ENCODE measurements around the gene CCNQ. TPM values are rescaled to one million over a fixed set of nuclear protein-coding genes. Genes with fewer than 3 reads are reported as not detected.

The CCNQ gene
- total RNA-seq, 2 donors from 2014 or later = 33.8 to 55.9 TPM

DNA sequence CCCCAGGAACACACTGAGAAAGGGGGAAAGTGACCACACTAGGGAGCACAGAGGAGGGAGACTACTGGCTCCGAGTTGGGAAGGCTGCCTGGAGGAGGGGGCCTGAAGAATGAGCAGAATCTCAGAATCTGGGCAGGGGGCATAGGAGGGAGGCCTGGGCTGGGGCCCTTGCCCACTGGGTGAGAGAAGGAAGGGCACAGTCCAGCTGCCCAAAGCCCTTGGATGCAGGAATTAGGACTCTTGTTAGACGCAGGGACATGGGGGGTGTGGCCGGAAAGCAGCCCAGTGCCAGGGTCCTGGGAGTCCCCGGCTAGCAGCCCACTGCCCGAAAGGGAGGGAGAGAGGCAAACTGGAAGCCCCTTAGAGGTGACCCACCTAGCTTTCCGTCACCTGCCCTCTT is 46.2 kb upstream of the CCNQ start:
- DNase-seq (ENCODE audit: low spot score) = no peak
- Histone ChIP-seq H3K4me1 (replicated peaks) (no peaks in the 10 kb centered on the region), H3K4me3 (no peak overlapping the region), H3K9me3 (no peaks in the 10 kb centered on the region), H3K27ac (no peak overlapping the region), H3K36me3 (no peaks in the 10 kb centered on the region), H3K27me3 (replicated peaks; ENCODE audit: insufficient read depth) (no peaks in the 10 kb centered on the region)
- intact Hi-C loops (cut with DNase I) = no loop called here
- 77% methylated on average over 6 of the region's 6 CpGs for WGBS
- TF ChIP-seq POLR2A (IDR thresholded peaks at IDR 0.05) (no peak), POLR2AphosphoS5 (IDR thresholded peaks at IDR 0.05) (no peak)
- TF ChIP-seq, protein P1, sequence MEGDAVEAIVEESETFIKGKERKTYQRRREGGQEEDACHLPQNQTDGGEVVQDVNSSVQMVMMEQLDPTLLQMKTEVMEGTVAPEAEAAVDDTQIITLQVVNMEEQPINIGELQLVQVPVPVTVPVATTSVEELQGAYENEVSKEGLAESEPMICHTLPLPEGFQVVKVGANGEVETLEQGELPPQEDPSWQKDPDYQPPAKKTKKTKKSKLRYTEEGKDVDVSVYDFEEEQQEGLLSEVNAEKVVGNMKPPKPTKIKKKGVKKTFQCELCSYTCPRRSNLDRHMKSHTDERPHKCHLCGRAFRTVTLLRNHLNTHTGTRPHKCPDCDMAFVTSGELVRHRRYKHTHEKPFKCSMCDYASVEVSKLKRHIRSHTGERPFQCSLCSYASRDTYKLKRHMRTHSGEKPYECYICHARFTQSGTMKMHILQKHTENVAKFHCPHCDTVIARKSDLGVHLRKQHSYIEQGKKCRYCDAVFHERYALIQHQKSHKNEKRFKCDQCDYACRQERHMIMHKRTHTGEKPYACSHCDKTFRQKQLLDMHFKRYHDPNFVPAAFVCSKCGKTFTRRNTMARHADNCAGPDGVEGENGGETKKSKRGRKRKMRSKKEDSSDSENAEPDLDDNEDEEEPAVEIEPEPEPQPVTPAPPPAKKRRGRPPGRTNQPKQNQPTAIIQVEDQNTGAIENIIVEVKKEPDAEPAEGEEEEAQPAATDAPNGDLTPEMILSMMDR (IDR thresholded peaks at IDR 0.05) = no peak

DNA sequence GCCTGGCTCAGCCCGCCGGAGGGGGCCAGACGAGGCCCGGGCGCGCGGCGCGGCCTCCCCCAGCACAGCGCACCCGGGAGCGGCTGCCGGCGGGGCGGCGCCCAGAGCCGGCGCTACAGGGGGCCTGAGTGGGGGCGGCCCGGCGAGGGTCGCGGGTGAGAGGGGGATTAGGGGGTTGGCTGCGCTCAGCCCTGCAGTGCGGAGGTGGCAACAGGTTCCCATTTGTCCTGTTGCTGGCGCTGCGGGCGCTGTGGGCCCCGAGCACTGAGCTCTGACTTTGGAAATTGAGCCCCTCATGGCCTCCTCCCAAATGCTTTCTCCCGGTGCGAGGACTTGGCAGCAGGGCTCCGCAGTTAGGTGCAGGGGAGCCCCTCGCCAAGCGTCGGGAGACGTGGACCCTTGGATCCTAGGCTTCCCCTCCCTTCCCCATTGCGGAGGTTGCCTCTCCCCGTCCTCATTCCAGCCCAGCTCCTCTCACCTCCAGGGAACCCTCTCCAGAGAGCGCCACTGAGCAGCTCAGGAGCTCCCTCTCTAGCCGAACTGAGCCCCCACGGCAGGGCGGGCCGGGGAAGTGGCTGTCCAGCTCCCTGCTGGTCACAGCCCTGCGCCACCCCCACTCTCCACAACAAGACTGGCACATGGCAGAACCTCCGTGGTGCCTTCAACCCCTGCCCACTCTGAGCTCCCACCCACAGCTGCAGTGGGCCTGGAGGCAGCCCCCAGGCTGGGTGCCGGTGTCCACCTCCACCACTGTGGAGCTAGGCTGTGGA is 45.6 kb upstream of the CCNQ start:
- Histone ChIP-seq H3K27me3 (replicated peaks; ENCODE audit: insufficient read depth) (no peaks in the 10 kb centered on the region), H3K4me3 (no peak overlapping the region), H3K4me1 (replicated peaks) (no peaks in the 10 kb centered on the region), H3K36me3 (no peaks in the 10 kb centered on the region), H3K27ac (no peak overlapping the region), H3K9me3 (no peaks in the 10 kb centered on the region)
- 2% methylated on average over 9 of the region's 46 CpGs for WGBS
- no peak for DNase-seq (ENCODE audit: low spot score)
- intact Hi-C loops (cut with DNase I) = no loop called here
- TF ChIP-seq POLR2A (IDR thresholded peaks at IDR 0.05) (no peak), POLR2AphosphoS5 (IDR thresholded peaks at IDR 0.05) (no peak)
- TF ChIP-seq, protein P1 (IDR thresholded peaks at IDR 0.05) = no peak

DNA sequence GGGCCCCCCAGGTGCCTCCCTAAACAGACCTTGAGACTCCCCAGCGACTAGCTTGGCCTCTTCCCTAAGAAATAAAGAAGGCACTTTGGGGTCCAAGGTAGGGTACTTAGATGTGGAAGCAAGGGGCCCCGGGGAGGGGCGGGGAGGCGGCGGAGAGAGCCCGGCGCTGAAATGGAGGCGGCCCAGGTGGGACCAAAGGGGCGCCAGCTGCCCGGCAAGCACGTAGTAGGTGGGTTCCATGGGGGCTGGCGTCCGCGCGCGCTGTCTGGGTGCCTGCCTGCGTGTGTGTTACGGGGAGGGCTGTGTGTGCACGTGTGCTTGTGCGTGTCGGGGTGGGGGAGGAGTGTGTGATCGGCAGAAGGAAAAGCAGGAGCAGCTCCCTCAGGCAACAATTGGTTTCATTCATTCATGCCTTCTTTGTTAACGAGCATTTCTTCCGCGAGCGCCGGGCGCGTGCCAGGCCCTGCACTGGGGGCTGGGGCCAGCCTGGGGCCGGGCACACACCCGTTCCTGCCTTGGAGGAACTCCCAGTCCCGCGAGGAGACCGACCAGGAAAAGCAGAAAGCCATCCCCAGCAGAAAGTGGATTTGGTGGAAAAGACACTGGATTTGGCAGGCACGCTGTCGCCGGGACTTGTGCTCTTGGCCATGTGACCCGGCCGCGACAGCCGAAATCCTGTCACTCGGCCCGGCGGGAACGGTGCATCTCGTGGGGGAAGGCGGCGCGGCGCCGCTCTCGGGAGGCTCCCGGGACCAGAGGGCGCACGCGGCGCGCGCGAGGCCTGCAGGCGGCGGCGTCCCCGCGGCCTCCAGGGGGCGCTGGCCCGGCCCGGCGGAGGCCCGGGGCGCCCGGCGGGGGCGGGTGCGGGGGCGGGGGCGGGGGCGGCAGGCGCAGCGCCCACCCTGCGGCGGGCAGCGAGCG is 44.8 kb upstream of the CCNQ start:
- H3K36me3 ChIP-seq = no peaks in the 10 kb centered on the region
- H3K27ac ChIP-seq = no peak overlapping the region
- 3% methylated on average over 45 of the region's 84 CpGs for WGBS
- H3K27me3 ChIP-seq (replicated peaks; ENCODE audit: insufficient read depth) = no peaks in the 10 kb centered on the region
- DNase-seq (ENCODE audit: low spot score) = no peak
- H3K4me1 ChIP-seq (replicated peaks) = no peaks in the 10 kb centered on the region
- no peaks in the 10 kb centered on the region for H3K9me3 ChIP-seq
- H3K4me3 ChIP-seq = no peak overlapping the region
- intact Hi-C loops (cut with DNase I) = no loop called here
- no peak for TF ChIP-seq POLR2A (IDR thresholded peaks at IDR 0.05)
- TF ChIP-seq, protein P1 (IDR thresholded peaks at IDR 0.05) = no peak
- TF ChIP-seq POLR2AphosphoS5 (IDR thresholded peaks at IDR 0.05) = no peak

DNA sequence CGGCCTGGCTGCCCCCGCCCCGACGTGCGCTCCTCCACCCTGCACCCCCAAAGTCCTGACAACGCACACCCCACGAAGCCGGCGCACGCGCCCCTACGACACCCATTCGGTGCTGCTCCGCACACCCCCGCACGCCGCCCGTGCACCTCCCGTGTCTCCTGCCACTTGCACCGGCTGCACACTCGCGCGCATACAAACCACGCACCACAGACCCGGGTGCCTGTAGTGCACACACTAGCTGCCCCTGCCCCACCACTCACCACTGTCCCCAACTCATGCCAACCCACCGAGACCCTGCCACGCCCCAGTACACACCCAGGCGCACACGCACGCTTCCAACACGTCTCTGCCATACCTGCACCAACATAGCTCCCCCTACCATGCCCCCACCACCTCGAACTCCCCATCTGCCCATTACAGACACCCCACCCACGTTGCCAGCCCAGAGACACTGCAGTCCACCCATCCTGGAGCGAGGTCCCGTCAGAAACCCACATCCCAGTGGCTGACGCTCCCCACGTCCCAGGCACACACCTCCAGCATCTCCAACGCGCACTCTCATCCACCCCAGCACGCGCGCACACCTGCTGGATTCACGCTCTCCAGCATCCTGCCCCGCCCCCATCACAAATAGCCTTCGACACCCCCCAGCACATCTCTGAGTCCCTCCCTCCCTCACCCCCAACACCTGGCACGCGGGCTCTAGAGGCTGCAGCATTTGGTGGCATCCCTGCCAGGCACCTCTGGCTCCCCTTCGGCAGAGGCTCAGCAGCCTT is 43.9 kb upstream of the CCNQ start:
- H3K27me3 ChIP-seq (replicated peaks; ENCODE audit: insufficient read depth) = no peaks in the 10 kb centered on the region

More for the DNA sequence above, 43.9 kb upstream of the CCNQ start:
- Histone ChIP-seq H3K4me1 (replicated peaks) (no peaks in the 10 kb centered on the region), H3K4me3 (no peak overlapping the region), H3K36me3 (no peaks in the 10 kb centered on the region), H3K9me3 (no peaks in the 10 kb centered on the region), H3K27ac (no peak overlapping the region)
- TF ChIP-seq, protein P1 (IDR thresholded peaks at IDR 0.05) = no peak
- TF ChIP-seq POLR2AphosphoS5 (IDR thresholded peaks at IDR 0.05) (no peak), POLR2A (IDR thresholded peaks at IDR 0.05) (no peak)
- no peak for DNase-seq (ENCODE audit: low spot score)
- WGBS = 3% methylated on average over 36 of the region's 48 CpGs
- intact Hi-C loops (cut with DNase I) = no loop called here
